ENCODE results near the gene INS. TPM values are rescaled to one million over a fixed set of nuclear protein-coding genes. Genes with fewer than 3 reads are reported as not detected.

Gene INS
- total RNA-seq, 2 donors from 2014 or later: 1,947 to 16,276 TPM

DNA sequence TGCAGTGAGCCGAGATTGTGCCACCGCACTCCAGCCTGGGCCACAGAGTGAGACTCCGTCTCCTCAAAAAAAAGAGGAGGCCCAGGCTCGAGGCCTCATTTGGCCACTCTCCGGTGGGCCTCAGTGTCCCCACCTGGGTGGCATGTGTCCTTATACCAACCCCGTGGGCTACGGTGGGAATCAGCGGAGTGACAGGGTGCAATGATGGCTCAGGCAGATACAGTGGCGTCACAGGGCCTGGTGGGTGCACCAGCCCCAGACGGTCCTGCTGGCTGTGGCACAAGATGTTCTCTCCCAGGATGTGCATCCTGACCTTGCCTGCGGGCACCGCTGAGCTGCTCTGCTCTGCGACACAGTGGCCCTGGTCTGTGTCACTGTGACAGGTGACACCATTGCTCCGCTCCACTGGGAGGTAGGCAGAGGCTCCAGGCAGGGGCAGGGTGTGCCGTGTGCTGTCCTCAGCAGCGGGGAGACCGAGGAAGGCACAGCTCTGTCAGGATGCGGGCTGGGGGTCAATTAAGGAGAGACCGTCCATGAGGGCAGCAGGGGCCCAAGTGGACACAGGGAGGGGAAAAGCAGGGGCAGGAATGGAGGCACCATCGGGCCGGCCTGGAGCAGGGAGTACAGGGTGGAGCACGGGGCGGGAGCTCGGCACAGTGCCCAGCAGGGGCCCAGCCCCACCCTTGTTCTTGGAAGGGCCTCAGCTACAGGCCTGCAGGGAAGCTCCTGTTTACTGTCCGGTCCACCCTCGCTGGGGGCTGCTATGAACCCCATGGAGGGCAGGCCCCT lies 32.3 kb upstream of the INS start:
- Histone ChIP-seq H3K36me3 (replicated peaks in 1 of 2; ENCODE audit: insufficient read depth in 1 of 2, low read depth in 2 of 2) (no peaks in the 10 kb centered on the region), H3K27me3 (no peaks in the 10 kb centered on the region), H3K4me3 (no peak overlapping the region), H3K4me1 (peaks cover 16% of the 10 kb centered on the region), H3K9me3 (no peaks in the 10 kb centered on the region), H3K27ac (peak overlapping the region in 1 of 4 donors; percentile 46)
- ATAC-seq: no peak
- whole genome bisulfite sequencing, 2 donors: 79 to 86% methylated on average over 15 to 26 of the region's 26 CpGs
- peak in 2 of 4 donors; percentile 40 to 61 for DNase-seq
- TF ChIP-seq POLR2A (IDR thresholded peaks at IDR 0.05): no peak
- TF ChIP-seq, protein P1, sequence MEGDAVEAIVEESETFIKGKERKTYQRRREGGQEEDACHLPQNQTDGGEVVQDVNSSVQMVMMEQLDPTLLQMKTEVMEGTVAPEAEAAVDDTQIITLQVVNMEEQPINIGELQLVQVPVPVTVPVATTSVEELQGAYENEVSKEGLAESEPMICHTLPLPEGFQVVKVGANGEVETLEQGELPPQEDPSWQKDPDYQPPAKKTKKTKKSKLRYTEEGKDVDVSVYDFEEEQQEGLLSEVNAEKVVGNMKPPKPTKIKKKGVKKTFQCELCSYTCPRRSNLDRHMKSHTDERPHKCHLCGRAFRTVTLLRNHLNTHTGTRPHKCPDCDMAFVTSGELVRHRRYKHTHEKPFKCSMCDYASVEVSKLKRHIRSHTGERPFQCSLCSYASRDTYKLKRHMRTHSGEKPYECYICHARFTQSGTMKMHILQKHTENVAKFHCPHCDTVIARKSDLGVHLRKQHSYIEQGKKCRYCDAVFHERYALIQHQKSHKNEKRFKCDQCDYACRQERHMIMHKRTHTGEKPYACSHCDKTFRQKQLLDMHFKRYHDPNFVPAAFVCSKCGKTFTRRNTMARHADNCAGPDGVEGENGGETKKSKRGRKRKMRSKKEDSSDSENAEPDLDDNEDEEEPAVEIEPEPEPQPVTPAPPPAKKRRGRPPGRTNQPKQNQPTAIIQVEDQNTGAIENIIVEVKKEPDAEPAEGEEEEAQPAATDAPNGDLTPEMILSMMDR (IDR thresholded peaks at IDR 0.05): no peak
- intact Hi-C loops (cut with DNase I): no loop called here

DNA sequence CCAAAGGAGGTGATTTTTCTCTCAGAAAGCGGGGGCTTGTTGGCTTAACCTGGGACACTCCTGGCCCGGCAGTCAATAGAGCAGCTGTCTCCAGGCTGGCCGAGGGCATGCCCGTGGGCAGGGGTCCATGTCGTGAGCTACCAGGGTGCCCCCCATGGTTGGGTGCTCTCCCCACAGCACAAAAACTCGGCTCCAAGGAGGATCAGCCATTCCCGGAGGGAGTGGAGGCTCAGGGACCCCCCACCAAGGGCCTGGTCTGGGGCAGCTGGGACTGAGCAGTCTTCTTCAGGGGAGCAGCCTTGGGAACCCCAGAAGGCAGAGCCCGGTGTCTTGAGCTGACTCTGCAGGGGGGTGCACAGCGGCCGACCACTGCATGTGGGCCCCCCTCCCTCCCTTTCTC lies 31.4 kb upstream of the INS start:
- no peaks in the 10 kb centered on the region for H3K36me3 ChIP-seq (replicated peaks in 1 of 2; ENCODE audit: insufficient read depth in 1 of 2, low read depth in 2 of 2)
- WGBS, 2 donors: 70 to 81% methylated on average over 5 to 10 of the region's 10 CpGs
- no peaks in the 10 kb centered on the region for H3K27me3 ChIP-seq
- intact Hi-C loops (cut with DNase I): no loop called here
- no peak for ATAC-seq
- DNase-seq: no peak
- H3K9me3 ChIP-seq: no peaks in the 10 kb centered on the region
- H3K4me3 ChIP-seq: no peak overlapping the region
- H3K4me1 ChIP-seq: peaks cover 16% of the 10 kb centered on the region
- no peak overlapping the region for H3K27ac ChIP-seq
- TF ChIP-seq, protein P1 (IDR thresholded peaks at IDR 0.05): no peak
- TF ChIP-seq POLR2A (IDR thresholded peaks at IDR 0.05): no peak

DNA sequence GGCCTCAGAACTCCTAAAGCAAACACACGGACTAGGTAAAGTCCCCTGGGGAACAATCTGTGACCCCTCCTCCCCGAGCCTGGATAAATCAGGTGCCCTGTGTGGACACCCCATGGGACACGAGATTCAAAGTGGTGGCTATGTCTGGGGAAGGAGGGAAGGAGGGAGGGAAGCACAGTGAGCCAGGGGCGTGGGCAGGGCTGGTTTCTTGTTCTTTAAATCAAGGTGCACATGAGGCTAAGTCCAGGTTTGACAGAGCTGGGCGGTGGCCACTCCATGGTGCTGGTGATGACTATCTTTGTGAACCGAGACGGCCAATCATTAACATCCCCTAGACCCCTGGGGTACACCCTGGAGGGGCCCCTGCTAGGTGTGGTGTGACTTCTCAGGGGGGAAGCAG lies 30.9 kb upstream of the INS start:
- peaks cover 18% of the 10 kb centered on the region for H3K4me1 ChIP-seq
- H3K9me3 ChIP-seq: no peaks in the 10 kb centered on the region
- H3K27ac ChIP-seq: no peak overlapping the region
- no peak for TF ChIP-seq POLR2A (IDR thresholded peaks at IDR 0.05)
- TF ChIP-seq, protein P1 (IDR thresholded peaks at IDR 0.05): no peak
- 67 to 74% methylated on average over 7 of the region's 7 CpGs for WGBS, 2 donors
- intact Hi-C loops (cut with DNase I): no loop called here
- ATAC-seq (no peak), DNase-seq (no peak)
- no peak overlapping the region for H3K4me3 ChIP-seq
- H3K36me3 ChIP-seq (replicated peaks in 1 of 2; ENCODE audit: insufficient read depth in 1 of 2, low read depth in 2 of 2): no peaks in the 10 kb centered on the region
- H3K27me3 ChIP-seq: no peaks in the 10 kb centered on the region

DNA sequence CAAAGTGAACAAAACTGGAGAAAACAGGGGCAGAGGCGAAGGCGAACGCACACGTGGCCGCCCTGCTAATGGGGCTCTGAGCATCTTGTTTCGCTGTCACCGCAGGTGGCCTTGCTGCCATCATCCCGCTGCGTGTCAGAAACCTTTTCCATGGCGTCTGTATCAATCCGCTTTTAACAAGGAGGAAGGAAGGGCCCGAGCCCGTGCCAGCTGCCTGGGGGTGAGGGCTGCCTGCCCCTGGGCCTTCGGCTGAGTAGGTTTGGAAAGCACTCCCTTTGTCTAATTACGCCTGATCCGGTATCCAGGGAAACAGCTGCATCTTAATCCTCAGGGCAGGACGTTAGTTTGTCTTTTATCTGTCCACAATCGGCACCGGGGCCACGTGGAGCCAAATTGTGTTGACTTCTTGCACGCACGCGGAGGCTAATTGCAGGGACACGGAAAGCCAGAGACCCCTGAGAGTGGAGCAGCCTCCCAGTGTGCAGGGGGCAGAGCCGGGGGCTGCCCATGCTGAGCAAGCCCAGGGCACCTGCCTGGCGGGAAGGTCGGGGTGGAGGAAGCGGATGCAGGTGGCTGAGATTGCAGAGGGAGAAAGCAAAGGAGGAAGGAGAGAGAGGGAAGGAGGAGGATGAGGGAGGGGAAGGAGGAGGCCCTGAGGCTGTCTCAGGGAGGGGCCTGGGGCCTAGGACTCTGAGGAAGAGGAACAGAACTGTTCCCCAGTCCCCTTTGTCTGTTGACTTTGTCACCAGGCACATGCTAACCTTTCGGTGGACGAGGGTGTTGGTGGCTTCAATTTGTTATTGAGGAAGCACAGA lies 29.9 kb upstream of the INS start:
- no peak for TF ChIP-seq POLR2A (IDR thresholded peaks at IDR 0.05)
- TF ChIP-seq, protein P1 (IDR thresholded peaks at IDR 0.05): no peak
- no peak for ATAC-seq
- H3K36me3 ChIP-seq (replicated peaks in 1 of 2; ENCODE audit: insufficient read depth in 1 of 2, low read depth in 2 of 2): no peaks in the 10 kb centered on the region

More for the DNA sequence above, 29.9 kb upstream of the INS start:
- no peak for DNase-seq
- Histone ChIP-seq H3K9me3 (no peaks in the 10 kb centered on the region), H3K4me1 (peaks cover 20% of the 10 kb centered on the region), H3K4me3 (no peak overlapping the region), H3K27ac (no peak overlapping the region), H3K27me3 (peaks cover 0 to 3% of the 10 kb centered on the region in 2 donors)
- 40 to 50% methylated on average over 25 to 30 of the region's 30 CpGs for WGBS, 2 donors
- intact Hi-C loops (cut with DNase I): no loop called here

All from body of pancreas (tissue), 4 donors.